Parathyroid adenoma (tissue), 2 donors: Measurements from ENCODE around the gene GSG1L.

Source experiments
- H2AFZ ChIP-seq: fragments of 300-600 bp; sonication (generic); one replicate; pipeline ENCODE4 v1.7.0; 2017; ENCODE audit warnings: antibody characterized with exemption, mild to moderate bottlenecking
- H3K27ac ChIP-seq: fragments of 300-600 bp; sonication (generic); one replicate; pipeline ENCODE4 v1.7.0; 2017
- H3K27me3 ChIP-seq: fragments of 300-600 bp; sonication (generic); one replicate; pipeline ENCODE4 v1.7.0; 2017; ENCODE audit warnings: low read length; ENCODE audit not compliant: control insufficient read depth, insufficient read depth
- H3K36me3 ChIP-seq: fragments of 300-600 bp; sonication (generic); one replicate; pipeline ENCODE4 v1.7.0; 2017; ENCODE audit warnings: low read length; ENCODE audit not compliant: control insufficient read depth, insufficient read depth
- H3K4me1 ChIP-seq: fragments of 300-600 bp; sonication (generic); one replicate; pipeline ENCODE4 v1.7.0; 2017; ENCODE audit warnings: control low read depth
- H3K4me2 ChIP-seq: fragments of 300-600 bp; sonication (generic); one replicate; pipeline ENCODE4 v1.7.0; 2017; ENCODE audit warnings: low read length
- H3K4me3 ChIP-seq: fragments of 300-600 bp; sonication (generic); one replicate; pipeline ENCODE4 v1.7.0; 2017; ENCODE audit warnings: low read depth, low read length
- H3K79me2 ChIP-seq: fragments of 300-600 bp; sonication (generic); one replicate; pipeline ENCODE4 v1.7.0; 2017; ENCODE audit warnings: control low read depth
- H3K9ac ChIP-seq: fragments of 300-600 bp; sonication (generic); one replicate; pipeline ENCODE4 v1.7.0; 2017; ENCODE audit warnings: mild to moderate bottlenecking
- H3K9me3 ChIP-seq: fragments of 300-600 bp; sonication (generic); one replicate; pipeline ENCODE4 v1.7.0; 2017; ENCODE audit warnings: low read length; ENCODE audit not compliant: control insufficient read depth
- CTCF ChIP-seq: fragments of 300-600 bp; sonication (generic); IDR thresholded peaks from one replicate; pipeline ENCODE4 v1.7.0; 2017; ENCODE audit warnings: antibody characterized with exemption, mild to moderate bottlenecking
- donor health status: primary hyperparathyroidism.

Gene GSG1L

GRCh38 chr16:27852116-27852515, 211.4 kb downstream of the GSG1L start:
- H3K79me2 ChIP-seq = no peaks in the 10 kb centered on the region
- H3K4me2 ChIP-seq = no peak overlapping the region
- no peaks in the 10 kb centered on the region for H3K27me3 ChIP-seq
- no peak overlapping the region for H2AFZ ChIP-seq
- no peak overlapping the region for H3K9ac ChIP-seq
- H3K36me3 ChIP-seq = no peaks in the 10 kb centered on the region
- no peak overlapping the region for H3K27ac ChIP-seq
- no peaks in the 10 kb centered on the region for H3K9me3 ChIP-seq
- H3K4me3 ChIP-seq = no peak overlapping the region
- TF ChIP-seq CTCF = no peak
- no peaks in the 10 kb centered on the region for H3K4me1 ChIP-seq

DNA sequence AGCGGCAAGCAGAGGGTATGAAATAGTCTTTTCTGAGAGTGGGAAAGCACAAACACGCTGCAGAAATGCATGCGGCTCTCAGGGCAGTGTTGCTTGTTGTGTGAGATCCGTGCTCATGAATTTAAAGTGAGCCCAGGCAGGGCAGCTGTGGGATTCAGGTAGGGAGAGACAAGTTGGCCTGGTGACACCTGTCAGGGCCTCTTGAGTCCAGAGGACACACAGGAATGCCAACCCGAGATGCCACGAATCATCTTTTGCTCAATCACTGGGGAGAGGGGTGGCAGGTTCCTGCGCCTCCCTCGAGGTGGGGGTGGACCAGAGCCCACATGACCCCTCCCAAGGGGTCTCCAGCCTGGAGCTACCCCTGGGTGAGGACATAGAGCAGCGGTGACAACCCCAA, 211.9 kb downstream of the GSG1L start:
- no peak for TF ChIP-seq CTCF
- no peaks in the 10 kb centered on the region for H3K79me2 ChIP-seq
- no peaks in the 10 kb centered on the region for H3K4me1 ChIP-seq
- no peak overlapping the region for H3K9ac ChIP-seq
- H2AFZ ChIP-seq = no peak overlapping the region
- H3K27ac ChIP-seq = no peak overlapping the region
- H3K4me2 ChIP-seq = no peak overlapping the region
- H3K36me3 ChIP-seq = no peaks in the 10 kb centered on the region
- no peaks in the 10 kb centered on the region for H3K9me3 ChIP-seq
- no peaks in the 10 kb centered on the region for H3K27me3 ChIP-seq
- no peak overlapping the region for H3K4me3 ChIP-seq

GRCh38 chr16:27849621-27850020, 213.9 kb downstream of the GSG1L start:
- TF ChIP-seq CTCF = no peak
- H3K36me3 ChIP-seq = no peaks in the 10 kb centered on the region
- H3K79me2 ChIP-seq = no peaks in the 10 kb centered on the region
- H3K4me1 ChIP-seq = no peaks in the 10 kb centered on the region
- no peak overlapping the region for H3K4me2 ChIP-seq
- no peaks in the 10 kb centered on the region for H3K9me3 ChIP-seq
- no peak overlapping the region for H2AFZ ChIP-seq
- no peak overlapping the region for H3K4me3 ChIP-seq
- no peaks in the 10 kb centered on the region for H3K27me3 ChIP-seq
- H3K9ac ChIP-seq = no peak overlapping the region
- H3K27ac ChIP-seq = no peak overlapping the region

DNA sequence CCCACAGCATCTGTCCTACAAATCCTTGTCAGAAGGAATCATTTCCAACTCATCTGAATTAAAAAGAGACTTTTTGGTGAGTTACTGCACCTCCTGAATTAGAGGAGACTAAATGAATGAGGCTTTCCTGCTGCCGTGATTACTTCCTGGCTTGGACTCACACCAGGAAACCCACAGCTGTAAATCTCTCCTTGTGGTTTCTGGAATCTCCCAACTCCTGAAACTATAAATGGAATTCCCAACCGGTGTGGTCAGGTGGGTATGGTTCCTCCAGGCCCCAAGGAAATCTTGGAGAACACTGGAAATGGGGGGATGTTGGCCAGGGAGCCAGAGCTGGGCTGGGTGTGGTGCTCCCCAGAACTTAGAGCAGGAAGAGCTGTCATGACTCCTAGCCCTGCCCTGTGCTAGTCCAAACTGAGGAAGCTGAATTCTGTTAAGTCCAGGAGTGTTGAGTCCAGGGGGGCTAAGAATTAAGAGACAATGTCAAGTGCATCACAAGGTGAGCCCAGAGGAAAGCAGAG, 216.4 kb downstream of the GSG1L start:
- TF ChIP-seq CTCF = no peak
- Histone ChIP-seq H3K4me2 (no peak overlapping the region), H3K27me3 (no peaks in the 10 kb centered on the region), H3K4me3 (no peak overlapping the region), H2AFZ (no peak overlapping the region), H3K9ac (no peak overlapping the region), H3K27ac (no peak overlapping the region), H3K36me3 (no peaks in the 10 kb centered on the region), H3K9me3 (no peaks in the 10 kb centered on the region), H3K4me1 (no peaks in the 10 kb centered on the region), H3K79me2 (no peaks in the 10 kb centered on the region)

DNA sequence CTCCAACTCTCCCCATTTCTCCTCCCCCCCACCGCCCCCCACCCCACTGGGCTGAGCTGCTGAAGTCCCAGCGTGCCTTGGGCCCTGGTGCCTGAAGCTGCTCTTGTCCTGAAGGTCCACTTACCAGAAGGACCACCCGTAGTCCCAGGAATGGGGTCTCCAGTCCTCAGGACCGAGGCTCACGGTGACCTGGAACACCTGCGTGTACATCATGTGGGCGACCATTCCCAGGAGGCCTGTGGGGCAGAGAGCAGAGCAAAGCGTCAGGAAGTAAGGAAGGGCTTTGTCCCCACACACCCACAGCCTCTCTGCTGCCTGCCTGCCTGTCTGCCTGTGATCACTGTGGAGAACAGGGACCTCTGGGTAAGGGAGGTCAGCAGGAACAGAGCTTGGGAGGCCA, 218.7 kb downstream of the GSG1L start:
- H3K27me3 ChIP-seq = no peaks in the 10 kb centered on the region
- TF ChIP-seq CTCF = no peak
- no peaks in the 10 kb centered on the region for H3K9me3 ChIP-seq
- no peaks in the 10 kb centered on the region for H3K36me3 ChIP-seq
- no peaks in the 10 kb centered on the region for H3K4me1 ChIP-seq
- no peak overlapping the region for H3K27ac ChIP-seq
- no peak overlapping the region for H3K9ac ChIP-seq
- H3K79me2 ChIP-seq = no peaks in the 10 kb centered on the region
- H2AFZ ChIP-seq = no peak overlapping the region
- no peak overlapping the region for H3K4me2 ChIP-seq
- H3K4me3 ChIP-seq = no peak overlapping the region
